Measurements from ENCODE around the gene SLC7A1. TPM values are rescaled to one million over a fixed set of nuclear protein-coding genes. Genes with fewer than 3 reads are reported as not detected.
A peak's percentile ranks its signal among the peaks of the same experiment; 100 is the strongest.

The SLC7A1 gene
- total RNA-seq, 4 donors from 2014 or later, result 72.6 to 101 (median 86.7) TPM

DNA sequence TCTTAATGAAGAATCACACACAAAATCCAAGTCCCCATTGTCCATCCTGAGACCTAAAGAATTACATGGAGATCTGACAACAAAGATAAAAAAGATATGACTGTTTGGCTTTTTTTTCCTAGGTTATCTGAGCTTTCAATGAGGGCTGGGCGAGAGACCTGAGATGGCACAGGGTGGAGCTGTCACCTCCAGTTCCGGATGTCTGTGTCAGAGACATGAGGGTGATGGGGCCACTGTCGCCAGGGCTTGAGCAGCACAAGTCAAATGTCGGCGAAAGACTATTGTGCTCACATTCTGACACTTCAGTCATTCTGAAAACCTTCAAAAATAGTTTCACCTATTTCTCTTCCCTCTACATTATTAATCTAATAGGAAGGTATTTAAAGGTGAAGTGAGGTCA, 65.7 kb downstream of the SLC7A1 start:
- no peak overlapping the region for H3K4me3 ChIP-seq
- peaks cover 55% of the 10 kb centered on the region for H3K36me3 ChIP-seq
- DNase-seq (ENCODE audit: low spot score in 2 of 2), result peak in 1 of 2 donors; percentile 17
- TF ChIP-seq POLR2A (IDR thresholded peaks at IDR 0.05), result no peak
- TF ChIP-seq, protein P1, sequence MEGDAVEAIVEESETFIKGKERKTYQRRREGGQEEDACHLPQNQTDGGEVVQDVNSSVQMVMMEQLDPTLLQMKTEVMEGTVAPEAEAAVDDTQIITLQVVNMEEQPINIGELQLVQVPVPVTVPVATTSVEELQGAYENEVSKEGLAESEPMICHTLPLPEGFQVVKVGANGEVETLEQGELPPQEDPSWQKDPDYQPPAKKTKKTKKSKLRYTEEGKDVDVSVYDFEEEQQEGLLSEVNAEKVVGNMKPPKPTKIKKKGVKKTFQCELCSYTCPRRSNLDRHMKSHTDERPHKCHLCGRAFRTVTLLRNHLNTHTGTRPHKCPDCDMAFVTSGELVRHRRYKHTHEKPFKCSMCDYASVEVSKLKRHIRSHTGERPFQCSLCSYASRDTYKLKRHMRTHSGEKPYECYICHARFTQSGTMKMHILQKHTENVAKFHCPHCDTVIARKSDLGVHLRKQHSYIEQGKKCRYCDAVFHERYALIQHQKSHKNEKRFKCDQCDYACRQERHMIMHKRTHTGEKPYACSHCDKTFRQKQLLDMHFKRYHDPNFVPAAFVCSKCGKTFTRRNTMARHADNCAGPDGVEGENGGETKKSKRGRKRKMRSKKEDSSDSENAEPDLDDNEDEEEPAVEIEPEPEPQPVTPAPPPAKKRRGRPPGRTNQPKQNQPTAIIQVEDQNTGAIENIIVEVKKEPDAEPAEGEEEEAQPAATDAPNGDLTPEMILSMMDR (IDR thresholded peaks at IDR 0.05), result no peak
- no peak for TF ChIP-seq POLR2AphosphoS5 (IDR thresholded peaks at IDR 0.05)
- TF ChIP-seq EP300 (IDR thresholded peaks at IDR 0.05), result no peak
- WGBS, result 95% methylated on average over 5 of the region's 5 CpGs
- no peak overlapping the region for H3K27ac ChIP-seq
- no peaks in the 10 kb centered on the region for H3K27me3 ChIP-seq
- H3K4me1 ChIP-seq, result peaks cover 8% of the 10 kb centered on the region
- H3K9me3 ChIP-seq, result no peaks in the 10 kb centered on the region

GRCh38 chr13:29527916-29528315, 67.6 kb downstream of the SLC7A1 start:
- H3K4me1 ChIP-seq, result peaks cover 9% of the 10 kb centered on the region
- peaks cover 62% of the 10 kb centered on the region for H3K36me3 ChIP-seq
- H3K9me3 ChIP-seq, result no peaks in the 10 kb centered on the region
- H3K27ac ChIP-seq, result no peak overlapping the region
- DNase-seq (ENCODE audit: low spot score in 2 of 2), result peak in 1 of 2 donors; percentile 31
- 78% methylated on average over 5 of the region's 5 CpGs for WGBS
- TF ChIP-seq, protein P1 (IDR thresholded peaks at IDR 0.05), result no peak
- no peak for TF ChIP-seq POLR2AphosphoS5 (IDR thresholded peaks at IDR 0.05)
- TF ChIP-seq EP300 (IDR thresholded peaks at IDR 0.05), result no peak
- no peak for TF ChIP-seq POLR2A (IDR thresholded peaks at IDR 0.05)
- H3K27me3 ChIP-seq, result no peaks in the 10 kb centered on the region
- no peak overlapping the region for H3K4me3 ChIP-seq

- H3K4me3 ChIP-seq, result no peak overlapping the region
- 69% methylated on average over 8 of the region's 8 CpGs for WGBS
- DNase-seq (ENCODE audit: low spot score in 2 of 2), result peak in 1 of 2 donors; percentile 43
- TF ChIP-seq POLR2A (IDR thresholded peaks at IDR 0.05), result no peak
- TF ChIP-seq, protein P1 (IDR thresholded peaks at IDR 0.05), result no peak
- no peak for TF ChIP-seq EP300 (IDR thresholded peaks at IDR 0.05)
- no peak for TF ChIP-seq POLR2AphosphoS5 (IDR thresholded peaks at IDR 0.05)
- no peaks in the 10 kb centered on the region for H3K9me3 ChIP-seq
- H3K27me3 ChIP-seq, result no peaks in the 10 kb centered on the region
- H3K4me1 ChIP-seq, result peaks cover 5% of the 10 kb centered on the region
- no peak overlapping the region for H3K27ac ChIP-seq
- H3K36me3 ChIP-seq, result peaks cover 60% of the 10 kb centered on the region
Observed at GRCh38 chr13:29527511-29527910, 68.0 kb downstream of the SLC7A1 start.

DNA sequence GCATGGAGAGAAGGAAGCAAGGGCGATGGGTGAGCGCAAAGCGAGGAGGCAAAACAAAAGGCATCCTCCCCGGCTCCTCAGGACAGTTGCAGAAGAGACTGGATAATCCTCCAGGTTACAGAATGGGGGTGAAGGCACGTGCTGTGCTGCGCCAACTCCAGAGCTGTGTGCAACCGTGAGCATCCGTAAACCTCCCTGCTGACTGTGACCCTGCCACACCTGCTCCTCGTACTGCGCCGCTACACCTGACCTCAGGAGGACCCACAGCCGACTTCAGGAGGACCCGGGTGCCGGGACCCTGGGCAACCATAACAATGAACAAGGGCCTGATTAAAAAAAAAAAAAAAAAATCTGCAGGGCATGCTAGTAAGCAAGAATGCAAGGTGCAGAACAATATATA, 68.7 kb downstream of the SLC7A1 start:
- DNase-seq (ENCODE audit: low spot score in 2 of 2), result peak in 1 of 2 donors; percentile 42
- Histone ChIP-seq H3K27ac (no peak overlapping the region), H3K4me3 (no peak overlapping the region), H3K27me3 (no peaks in the 10 kb centered on the region), H3K36me3 (peaks cover 61% of the 10 kb centered on the region), H3K9me3 (no peaks in the 10 kb centered on the region), H3K4me1 (peaks cover 5% of the 10 kb centered on the region)
- TF ChIP-seq, protein P1 (IDR thresholded peaks at IDR 0.05), result no peak
- no peak for TF ChIP-seq EP300 (IDR thresholded peaks at IDR 0.05)
- TF ChIP-seq POLR2AphosphoS5 (IDR thresholded peaks at IDR 0.05), result no peak
- TF ChIP-seq POLR2A (IDR thresholded peaks at IDR 0.05), result no peak
- WGBS, result 93% methylated on average over 14 of the region's 14 CpGs

GRCh38 chr13:29525757-29526156, 69.7 kb downstream of the SLC7A1 start:
- Histone ChIP-seq H3K27ac (no peak overlapping the region), H3K4me3 (no peak overlapping the region), H3K4me1 (peaks cover 11% of the 10 kb centered on the region), H3K27me3 (no peaks in the 10 kb centered on the region), H3K36me3 (peaks cover 66% of the 10 kb centered on the region), H3K9me3 (no peaks in the 10 kb centered on the region)
- peak in 1 of 2 donors; percentile 31 for DNase-seq (ENCODE audit: low spot score in 2 of 2)
- WGBS, result 97% methylated on average over 7 of the region's 7 CpGs
- no peak for TF ChIP-seq EP300 (IDR thresholded peaks at IDR 0.05)

DNA sequence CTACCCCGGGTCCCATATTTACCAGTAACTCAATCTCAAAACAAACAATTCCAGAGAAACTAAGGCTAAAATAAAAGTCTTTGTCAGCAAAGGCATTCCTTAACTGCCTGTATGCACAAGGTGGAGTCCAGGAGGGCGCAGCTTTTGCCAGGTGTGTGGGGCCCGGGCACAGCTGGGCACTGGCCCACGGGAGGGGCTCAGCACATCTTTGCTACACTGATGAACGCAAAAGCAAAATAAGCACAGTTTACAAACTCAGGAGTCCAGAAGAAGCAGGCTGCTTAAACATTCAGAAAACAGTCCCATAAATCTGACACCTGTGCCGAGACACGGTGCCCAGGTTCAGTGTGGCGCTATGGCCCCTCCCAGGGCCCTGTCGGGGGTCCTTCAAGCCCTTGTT, 70.8 kb downstream of the SLC7A1 start:
- TF ChIP-seq POLR2A (IDR thresholded peaks at IDR 0.05) (no peak), EP300 (IDR thresholded peaks at IDR 0.05) (no peak), POLR2AphosphoS5 (IDR thresholded peaks at IDR 0.05) (no peak)
- TF ChIP-seq, protein P1 (IDR thresholded peaks at IDR 0.05), result no peak
- WGBS, result 94% methylated on average over 5 of the region's 9 CpGs
- no peak overlapping the region for H3K4me3 ChIP-seq
- peaks cover 11% of the 10 kb centered on the region for H3K4me1 ChIP-seq
- H3K27me3 ChIP-seq, result no peaks in the 10 kb centered on the region
- DNase-seq (ENCODE audit: low spot score in 2 of 2), result peak in 1 of 2 donors; percentile 33
- no peak overlapping the region for H3K27ac ChIP-seq
- no peaks in the 10 kb centered on the region for H3K9me3 ChIP-seq
- H3K36me3 ChIP-seq, result peaks cover 75% of the 10 kb centered on the region

Data from suprapubic skin (tissue), 4 donors.